GM20000 (cell line): Measurements from ENCODE around the gene ARHGDIA.

ENCODE experiments used
- DNase-seq: peaks from one replicate; pipeline ENCODE4 v3.0.0; 2012; ENCODE audit warnings: low spot score
- TF ChIP-seq, protein P1 (sequence below): IDR thresholded peaks from 2 replicates; pipeline ENCODE4 v1.5.1; 2012; ENCODE audit warnings: mild to moderate bottlenecking, control low read depth; ENCODE audit errors: extremely low read depth, missing control alignments

The ARHGDIA gene

DNA sequence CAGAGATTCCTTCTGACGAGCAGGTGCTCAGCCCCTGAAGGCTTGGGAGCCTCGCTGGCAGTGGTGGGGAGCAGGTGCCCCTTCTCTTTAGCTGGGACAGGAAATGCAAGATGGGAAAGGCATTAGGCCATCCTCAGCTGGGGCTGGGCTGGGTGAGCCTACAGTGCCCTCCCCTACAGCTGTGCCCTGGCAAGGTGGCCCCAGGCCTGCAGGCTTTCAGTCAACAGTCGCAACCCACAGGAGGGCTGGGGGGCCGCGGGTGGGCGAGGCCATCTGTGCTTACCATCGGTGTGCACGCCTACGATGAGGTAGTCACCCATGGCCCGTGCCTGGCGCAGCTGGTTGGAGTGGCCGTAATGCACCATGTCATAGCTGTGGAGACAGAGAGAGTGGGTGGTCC lies 38.1 kb upstream of the ARHGDIA start:
- no peak for DNase-seq
- TF ChIP-seq, protein P1, sequence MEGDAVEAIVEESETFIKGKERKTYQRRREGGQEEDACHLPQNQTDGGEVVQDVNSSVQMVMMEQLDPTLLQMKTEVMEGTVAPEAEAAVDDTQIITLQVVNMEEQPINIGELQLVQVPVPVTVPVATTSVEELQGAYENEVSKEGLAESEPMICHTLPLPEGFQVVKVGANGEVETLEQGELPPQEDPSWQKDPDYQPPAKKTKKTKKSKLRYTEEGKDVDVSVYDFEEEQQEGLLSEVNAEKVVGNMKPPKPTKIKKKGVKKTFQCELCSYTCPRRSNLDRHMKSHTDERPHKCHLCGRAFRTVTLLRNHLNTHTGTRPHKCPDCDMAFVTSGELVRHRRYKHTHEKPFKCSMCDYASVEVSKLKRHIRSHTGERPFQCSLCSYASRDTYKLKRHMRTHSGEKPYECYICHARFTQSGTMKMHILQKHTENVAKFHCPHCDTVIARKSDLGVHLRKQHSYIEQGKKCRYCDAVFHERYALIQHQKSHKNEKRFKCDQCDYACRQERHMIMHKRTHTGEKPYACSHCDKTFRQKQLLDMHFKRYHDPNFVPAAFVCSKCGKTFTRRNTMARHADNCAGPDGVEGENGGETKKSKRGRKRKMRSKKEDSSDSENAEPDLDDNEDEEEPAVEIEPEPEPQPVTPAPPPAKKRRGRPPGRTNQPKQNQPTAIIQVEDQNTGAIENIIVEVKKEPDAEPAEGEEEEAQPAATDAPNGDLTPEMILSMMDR: no peak

DNA sequence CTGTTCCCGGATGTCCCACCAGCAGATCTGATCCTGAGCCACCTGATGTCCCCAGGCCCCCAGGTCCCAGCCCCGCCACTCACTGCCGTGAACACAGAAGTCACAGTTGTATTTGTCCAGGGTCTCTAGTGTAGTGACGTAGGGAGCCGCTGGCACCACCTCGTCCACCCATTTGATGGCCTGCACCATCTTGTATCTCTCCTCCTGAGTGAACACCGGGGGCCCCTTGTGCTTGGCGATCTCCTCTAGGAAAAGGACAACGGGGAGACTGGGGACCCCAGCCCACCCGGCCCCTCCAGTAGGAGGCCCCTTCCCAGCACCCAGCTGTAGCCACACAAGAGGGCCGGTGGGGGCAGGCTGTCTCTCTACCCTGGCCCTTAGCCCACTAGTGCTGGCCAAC lies 37.7 kb upstream of the ARHGDIA start:
- no peak for DNase-seq

DNA sequence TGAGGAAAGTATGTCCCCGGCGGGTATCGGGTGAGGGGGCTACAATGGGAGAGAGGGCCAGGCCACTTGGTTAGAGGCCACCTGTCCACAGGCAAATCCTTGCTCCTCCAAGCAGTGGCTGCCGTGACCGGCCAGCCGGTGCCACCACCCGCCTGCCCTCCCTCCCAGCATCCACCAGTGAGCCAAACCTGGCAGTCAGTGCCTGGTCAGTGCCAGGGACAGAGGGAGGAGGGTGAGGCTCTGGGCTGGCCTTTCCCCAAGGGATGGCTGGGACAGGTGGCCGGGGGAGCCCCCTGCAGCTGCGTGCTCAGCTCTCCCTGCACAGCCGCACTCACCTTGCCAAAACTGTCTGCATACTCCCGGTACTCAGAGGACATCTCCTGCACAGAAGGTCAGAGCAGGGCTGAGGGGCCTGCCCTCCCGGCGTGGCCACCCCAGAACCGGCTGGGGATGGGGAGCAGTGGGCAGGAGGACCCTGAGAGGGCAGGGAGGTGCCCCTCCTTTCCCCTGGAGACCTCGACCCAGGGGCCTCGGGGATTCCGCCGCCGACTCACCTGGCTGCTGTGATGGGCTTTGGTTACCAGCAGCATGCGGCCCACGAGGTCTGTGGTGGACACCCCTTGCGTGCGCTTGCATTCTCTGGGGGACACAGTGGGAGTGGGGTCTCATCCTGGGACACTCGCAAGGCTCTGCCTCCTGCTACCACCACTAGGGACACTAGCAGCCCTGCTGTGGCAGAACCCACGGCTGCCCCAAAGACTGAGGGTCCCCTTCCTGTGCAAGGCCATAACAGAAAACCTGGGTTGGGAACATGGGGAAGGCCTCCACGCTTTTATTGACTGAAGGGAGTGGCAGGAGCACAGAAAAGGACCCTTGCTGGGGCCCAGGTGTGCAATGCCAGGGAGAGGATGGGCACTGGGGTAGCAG lies 36.3 kb upstream of the ARHGDIA start:
- no peak for DNase-seq
- TF ChIP-seq, protein P1: no peak

More for the DNA sequence above, 37.7 kb upstream of the ARHGDIA start:
- TF ChIP-seq, protein P1: no peak

DNA sequence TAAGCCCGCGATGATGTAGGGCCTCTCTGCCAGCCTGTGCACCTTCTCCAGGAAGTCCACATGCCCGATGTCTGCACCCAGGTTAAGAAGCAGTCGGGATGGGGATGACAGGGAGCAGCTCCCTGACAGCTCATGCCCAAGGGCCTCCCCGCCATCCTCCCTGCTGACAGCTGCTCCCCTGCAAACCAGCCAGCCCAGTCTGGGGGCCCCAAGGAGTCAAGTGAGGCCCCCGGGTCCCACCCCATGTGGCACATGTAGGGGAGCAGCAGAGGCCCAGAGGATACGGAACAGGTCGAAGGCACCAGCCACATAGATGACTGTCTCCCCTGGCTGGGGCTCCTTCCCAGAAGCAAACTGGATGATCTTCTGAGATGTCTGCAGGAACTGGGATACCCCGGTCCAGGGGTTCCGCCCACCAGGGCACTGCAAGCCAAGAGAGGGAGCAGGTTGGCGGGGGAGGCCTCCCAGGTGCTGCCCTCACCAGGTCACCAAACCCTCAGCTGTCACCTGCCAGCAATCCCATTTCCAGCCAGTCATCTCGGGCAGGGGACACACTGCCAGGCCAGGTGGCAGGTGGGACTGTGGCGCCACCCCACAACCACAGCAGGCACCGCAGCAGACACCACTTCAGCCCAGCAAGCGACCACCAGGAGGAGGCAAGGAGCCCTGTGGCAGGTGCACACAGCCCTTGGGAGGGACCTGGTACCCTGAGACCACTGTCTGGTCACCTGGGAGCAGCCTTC lies 35.5 kb upstream of the ARHGDIA start:
- no peak for DNase-seq
- TF ChIP-seq, protein P1: no peak

DNA sequence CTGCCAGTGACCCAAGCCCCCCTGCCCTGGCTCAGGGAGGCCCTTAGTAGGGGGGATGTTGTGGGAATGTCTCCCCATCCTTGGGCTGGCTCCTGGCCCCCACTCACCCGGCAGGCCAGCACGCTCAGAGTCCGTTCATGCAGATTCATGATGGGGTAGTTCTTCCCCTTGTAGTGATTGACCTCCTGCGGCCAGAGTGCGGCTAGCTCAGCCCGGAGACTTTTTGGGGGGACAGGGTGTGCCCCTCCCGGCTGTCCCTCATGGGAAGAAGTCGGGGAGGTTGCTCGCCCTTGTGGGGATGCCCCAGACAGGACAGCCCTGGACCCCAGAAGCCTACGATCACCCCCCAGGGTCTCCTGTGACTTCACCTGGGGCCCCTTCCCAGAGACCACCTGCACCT lies 34.9 kb upstream of the ARHGDIA start:
- no peak for DNase-seq
- TF ChIP-seq, protein P1: no peak

DNA sequence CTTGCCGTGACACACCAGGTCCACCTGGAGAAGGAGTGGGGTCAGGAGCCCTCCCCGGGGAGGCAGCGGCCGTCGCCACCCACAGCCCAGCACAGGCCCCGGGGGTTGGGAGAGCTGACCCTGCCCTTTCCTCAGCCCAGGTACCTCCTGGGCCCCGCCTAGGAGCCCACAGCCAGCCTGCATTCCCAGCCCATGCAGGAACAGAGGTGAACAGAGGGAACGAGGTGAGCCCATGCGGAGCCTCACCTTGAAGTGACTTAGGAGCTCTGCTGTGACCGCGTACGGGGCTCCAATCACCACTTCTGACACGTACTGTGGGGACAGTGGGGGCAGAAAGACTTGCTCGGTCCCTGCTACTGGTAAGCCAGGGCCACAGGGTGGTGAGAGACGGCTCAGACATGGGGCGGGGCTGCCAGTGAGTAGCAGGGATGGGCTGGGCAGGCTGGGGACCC lies 34.3 kb upstream of the ARHGDIA start:
- TF ChIP-seq, protein P1: no peak
- no peak for DNase-seq
